PC-3 (cell line): Measurements from ENCODE around the gene PRR13. TPM values are rescaled to one million over a fixed set of nuclear protein-coding genes. Genes with fewer than 3 reads are reported as not detected.
"Not testable (repeated sequence)": the region's sequence is repeated elsewhere in the genome, so short reads cannot be mapped to it uniquely, and the experiment has no call there.

ENCODE experiments used
- ATAC-seq: fragments of 200-7000 bp; cut with Tn5 transposase; 2 replicates; pipeline ENCODE4 v1.9.1; 2020; ENCODE audit warnings: mild to moderate bottlenecking, moderate library complexity
- BruUV-seq: library from RNA; stranded (reverse); fragments of 400-500 nt; replicated peaks from 2 replicates; lab custom pipeline; 2021; lab: Mats Ljungman, UMichigan
- CTCF ChIA-PET: fragments of 300-600 bp; sonication (Branson Sonifier 250); formaldehyde crosslinking; loops from one replicate; lab custom pipeline; 2022; ENCODE audit warnings: antibody characterized with exemption; lab: Charles Lee
- POLR2A ChIA-PET: fragments of 300-600 bp; sonication (Branson Sonifier 250); formaldehyde crosslinking; loops from one replicate; lab custom pipeline; 2022; ENCODE audit warnings: antibody characterized with exemption; ENCODE audit not compliant: unreplicated experiment; lab: Charles Lee
- DNase-seq: peaks from one replicate; pipeline ENCODE4 v3.0.0-alpha.2; 2015
- H2AFZ ChIP-seq: fragments of 300-600 bp; sonication (generic); 2 replicates; pipeline ENCODE4 v1.6.0; 2016; ENCODE audit warnings: antibody characterized with exemption, low read length
- H3F3A ChIP-seq: fragments of 300-600 bp; sonication (generic); one replicate; pipeline ENCODE4 v1.6.0; 2017; ENCODE audit warnings: antibody characterized with exemption, low read length, control low read depth, mild to moderate bottlenecking; ENCODE audit not compliant: unreplicated experiment
- H3K27ac ChIP-seq: fragments of 300-600 bp; sonication (generic); 2 replicates; pipeline ENCODE4 v1.5.1; 2016; ENCODE audit warnings: mild to moderate bottlenecking, low read length
- H3K27me3 ChIP-seq: fragments of 300-600 bp; sonication (generic); 2 replicates; pipeline ENCODE4 v1.6.1; 2016; ENCODE audit warnings: low read length, mixed read lengths
- H3K36me3 ChIP-seq: fragments of 300-600 bp; sonication (generic); 2 replicates; pipeline ENCODE4 v1.6.1; 2016; ENCODE audit warnings: low read depth, mixed run types, low read length, mixed read lengths
- H3K4me1 ChIP-seq: fragments of 300-600 bp; sonication (generic); 2 replicates; pipeline ENCODE4 v1.5.1; 2016; ENCODE audit warnings: low read length; ENCODE audit not compliant: insufficient read depth
- H3K4me2 ChIP-seq: fragments of 300-600 bp; sonication (generic); 2 replicates; pipeline ENCODE4 v1.6.0; 2016; ENCODE audit warnings: low read length
- H3K4me3 ChIP-seq: fragments of 300-600 bp; sonication (generic); 2 replicates; pipeline ENCODE4 v1.5.1; 2016; ENCODE audit warnings: mild to moderate bottlenecking, low read length, mixed read lengths
- H3K79me2 ChIP-seq: fragments of 300-600 bp; sonication (generic); 2 replicates; pipeline ENCODE4 v1.6.1; 2017; ENCODE audit warnings: low read length, mixed read lengths
- H3K9ac ChIP-seq: fragments of 300-600 bp; sonication (generic); 2 replicates; pipeline ENCODE4 v1.6.0; 2016; ENCODE audit warnings: mild to moderate bottlenecking, low read length
- H3K9me2 ChIP-seq: fragments of 300-600 bp; sonication (generic); replicated peaks from 2 replicates; pipeline ENCODE4 v1.6.1; 2016; ENCODE audit warnings: mixed run types, low read length, mixed read lengths
- H3K9me3 ChIP-seq: fragments of 300-600 bp; sonication (generic); 2 replicates; pipeline ENCODE4 v1.6.1; 2016; ENCODE audit warnings: low read length, mixed read lengths
- H4K20me1 ChIP-seq: fragments of 300-600 bp; sonication (generic); 2 replicates; pipeline ENCODE4 v1.6.1; 2016; ENCODE audit warnings: low read length, mixed read lengths
- EZH2 ChIP-seq: fragments of 300-600 bp; sonication (generic); IDR thresholded peaks from one replicate; pipeline ENCODE4 v1.6.1; 2017; ENCODE audit warnings: antibody characterized with exemption, mild to moderate bottlenecking, low read length; ENCODE audit not compliant: unreplicated experiment
- EZH2phosphoT487 ChIP-seq: fragments of 300-600 bp; sonication (generic); IDR thresholded peaks from 2 replicates; pipeline ENCODE4 v1.6.1; 2018; ENCODE audit warnings: mild to moderate bottlenecking, antibody characterized with exemption, low read length, borderline replicate concordance
- intact Hi-C: fragments of 100-400 bp; cut with micrococcal nuclease; formaldehyde crosslinking; loops from 2 replicates; pipeline ENCODE4 v1.9.0; 2023
- total RNA-seq: library from RNA; depleted of rRNA; stranded (reverse); fragments of >200 nt; gene quantifications from 2 replicates; pipeline ENCODE4 v1.2.3, GENCODE V29; 2014
- TF ChIP-seq, protein P1 (sequence below): fragments of 300-600 bp; sonication (generic); conservative IDR thresholded peaks from 2 replicates; pipeline ENCODE4 v1.5.1; 2017; ENCODE audit warnings: antibody characterized with exemption, low read depth, mild to moderate bottlenecking, low read length

The PRR13 gene
- total RNA-seq, 1 experiment from 2014 or later = 54.2 TPM

DNA sequence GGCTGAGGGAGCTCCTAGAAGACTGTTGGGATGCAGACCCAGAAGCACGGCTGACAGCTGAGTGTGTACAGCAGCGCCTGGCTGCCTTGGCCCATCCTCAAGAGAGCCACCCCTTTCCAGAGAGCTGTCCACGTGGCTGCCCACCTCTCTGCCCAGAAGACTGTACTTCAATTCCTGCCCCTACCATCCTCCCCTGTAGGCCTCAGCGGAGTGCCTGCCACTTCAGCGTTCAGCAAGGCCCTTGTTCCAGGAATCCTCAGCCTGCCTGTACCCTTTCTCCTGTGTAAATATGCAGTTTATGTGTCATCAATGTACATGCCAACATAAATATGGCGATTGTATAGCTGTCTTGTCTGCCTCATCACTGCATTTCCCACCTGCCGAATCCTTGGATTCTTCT, 10.3 kb upstream of the PRR13 start:
- no peak for TF ChIP-seq EZH2
- TF ChIP-seq EZH2phosphoT487 = no peak
- TF ChIP-seq, protein P1, sequence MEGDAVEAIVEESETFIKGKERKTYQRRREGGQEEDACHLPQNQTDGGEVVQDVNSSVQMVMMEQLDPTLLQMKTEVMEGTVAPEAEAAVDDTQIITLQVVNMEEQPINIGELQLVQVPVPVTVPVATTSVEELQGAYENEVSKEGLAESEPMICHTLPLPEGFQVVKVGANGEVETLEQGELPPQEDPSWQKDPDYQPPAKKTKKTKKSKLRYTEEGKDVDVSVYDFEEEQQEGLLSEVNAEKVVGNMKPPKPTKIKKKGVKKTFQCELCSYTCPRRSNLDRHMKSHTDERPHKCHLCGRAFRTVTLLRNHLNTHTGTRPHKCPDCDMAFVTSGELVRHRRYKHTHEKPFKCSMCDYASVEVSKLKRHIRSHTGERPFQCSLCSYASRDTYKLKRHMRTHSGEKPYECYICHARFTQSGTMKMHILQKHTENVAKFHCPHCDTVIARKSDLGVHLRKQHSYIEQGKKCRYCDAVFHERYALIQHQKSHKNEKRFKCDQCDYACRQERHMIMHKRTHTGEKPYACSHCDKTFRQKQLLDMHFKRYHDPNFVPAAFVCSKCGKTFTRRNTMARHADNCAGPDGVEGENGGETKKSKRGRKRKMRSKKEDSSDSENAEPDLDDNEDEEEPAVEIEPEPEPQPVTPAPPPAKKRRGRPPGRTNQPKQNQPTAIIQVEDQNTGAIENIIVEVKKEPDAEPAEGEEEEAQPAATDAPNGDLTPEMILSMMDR = no peak
- ATAC-seq (peak; percentile 39), DNase-seq (peak; percentile 81)
- H3K9me3 ChIP-seq = no peaks in the 10 kb centered on the region
- no peak overlapping the region for H2AFZ ChIP-seq
- H3K27ac ChIP-seq = no peak overlapping the region; the same call in 1 of the 2 replicates
- H3K27me3 ChIP-seq = no peaks in the 10 kb centered on the region
- H4K20me1 ChIP-seq = no peaks in the 10 kb centered on the region
- peak overlapping the region; percentile 5; the same call in 1 of the 2 replicates for H3K4me2 ChIP-seq
- BruUV-seq = no TSS peak
- H3K4me1 ChIP-seq = peaks cover 44% of the 10 kb centered on the region
- intact Hi-C loops = no loop called here
- no peak overlapping the region for H3K9ac ChIP-seq
- ChIA-PET POLR2A (no interaction called here), CTCF (interaction anchor here (0.7 kb wide), 1 partner anchor 70 kb away, joined by 3 read pairs; the partner anchor contains the start of gene TARBP2)
- H3K36me3 ChIP-seq = no peaks in the 10 kb centered on the region
- no peaks in the 10 kb centered on the region for H3K9me2 ChIP-seq
- peaks cover 14% of the 10 kb centered on the region for H3F3A ChIP-seq
- H3K4me3 ChIP-seq = no peak overlapping the region
- no peaks in the 10 kb centered on the region for H3K79me2 ChIP-seq

DNA sequence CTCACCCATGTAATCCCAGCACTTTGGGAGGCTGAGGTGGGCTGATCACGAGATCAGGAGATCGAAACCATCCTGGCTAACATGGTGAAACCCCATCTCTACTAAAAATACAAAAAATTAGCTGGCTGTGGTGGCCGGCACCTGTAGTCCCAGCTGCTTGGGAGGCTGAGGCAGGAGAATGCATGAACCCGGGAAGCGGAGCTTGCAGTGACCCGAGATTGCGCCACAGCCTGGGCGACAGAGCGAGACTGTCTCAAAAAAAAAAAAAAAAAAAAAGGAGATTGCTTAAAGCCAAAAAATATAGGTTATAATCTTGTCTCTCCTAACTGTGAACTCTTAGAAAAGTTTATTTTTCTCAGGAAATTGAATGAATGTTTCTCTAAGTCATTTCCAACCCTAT, 6.2 kb upstream of the PRR13 start:
- DNase-seq, CTCF ChIA-PET, POLR2A ChIA-PET: not testable (repeated sequence)

DNA sequence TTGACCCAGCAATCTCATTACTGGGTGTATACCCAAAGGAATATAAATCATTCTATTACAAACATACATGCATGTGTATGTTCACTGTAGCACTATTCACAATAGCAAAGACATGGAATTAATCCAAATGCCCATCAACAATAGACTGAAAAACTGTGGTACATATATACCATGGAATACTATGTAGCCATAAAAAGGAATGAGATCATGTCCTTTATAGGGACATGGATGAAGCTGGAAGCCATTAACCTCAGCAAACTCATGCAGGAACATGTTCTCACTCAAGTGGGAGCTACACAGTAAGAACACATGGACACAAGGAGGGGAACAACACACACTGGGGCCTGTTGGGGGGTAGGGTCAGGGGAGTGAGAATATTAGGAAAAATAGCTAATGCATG, 2.0 kb upstream of the PRR13 start:
- CTCF ChIA-PET = not testable (repeated sequence)

More for the DNA sequence above, 6.2 kb upstream of the PRR13 start:
- H3K27me3 ChIP-seq, H3K9me3 ChIP-seq, H4K20me1 ChIP-seq, H2AFZ ChIP-seq, H3K79me2 ChIP-seq, H3K9me2 ChIP-seq, ATAC-seq, H3K4me3 ChIP-seq, BruUV-seq, H3K27ac ChIP-seq, H3K4me2 ChIP-seq, intact Hi-C loops, H3K36me3 ChIP-seq, H3F3A ChIP-seq, H3K9ac ChIP-seq: not testable (repeated sequence)
- peaks cover 15% of the 10 kb centered on the region for H3K4me1 ChIP-seq

GRCh38 chr12:53443955-53444354, 2.4 kb downstream of the PRR13 start:
- intact Hi-C loops = no loop called here
- Histone ChIP-seq H3K27ac (no peak overlapping the region), H2AFZ (no peak overlapping the region), H3K9ac (no peak overlapping the region), H3F3A (no peaks in the 10 kb centered on the region), H3K4me2 (0 out of 2 replicates have a peak overlapping the region, but pooled peaks have one; percentile 86), H3K79me2 (peaks cover 31% of the 10 kb centered on the region), H4K20me1 (no peaks in the 10 kb centered on the region), H3K9me3 (no peaks in the 10 kb centered on the region), H3K4me1 (peaks cover 12% of the 10 kb centered on the region; the same call in 1 of the 2 replicates), H3K27me3 (no peaks in the 10 kb centered on the region), H3K36me3 (peaks cover 5% of the 10 kb centered on the region; the same call in 1 of the 2 replicates), H3K4me3 (no peak overlapping the region), H3K9me2 (no peaks in the 10 kb centered on the region)
- TF ChIP-seq, protein P1 = no peak
- no peak for TF ChIP-seq EZH2
- TF ChIP-seq EZH2phosphoT487 = no peak
- ATAC-seq (no peak), DNase-seq (no peak)
- CTCF ChIA-PET = no interaction called here
- POLR2A ChIA-PET = no interaction called here
- no TSS peak for BruUV-seq

More for the DNA sequence above, 2.0 kb upstream of the PRR13 start:
- H2AFZ ChIP-seq, H3K9me3 ChIP-seq, DNase-seq, H3F3A ChIP-seq, ATAC-seq, H3K27ac ChIP-seq, H3K4me2 ChIP-seq, intact Hi-C loops, H3K4me3 ChIP-seq, POLR2A ChIA-PET, H3K9me2 ChIP-seq, BruUV-seq, H3K27me3 ChIP-seq, H4K20me1 ChIP-seq, H3K36me3 ChIP-seq, H3K9ac ChIP-seq: not testable (repeated sequence)
- H3K79me2 ChIP-seq = peaks cover 25% of the 10 kb centered on the region
- H3K4me1 ChIP-seq = peaks cover 12% of the 10 kb centered on the region; the same call in 1 of the 2 replicates

- H3K9me2 ChIP-seq, intact Hi-C loops, H3K9me3 ChIP-seq, H3K9ac ChIP-seq, H2AFZ ChIP-seq, H3K4me3 ChIP-seq, CTCF ChIA-PET, H3K27me3 ChIP-seq, ATAC-seq, BruUV-seq, DNase-seq, H3K36me3 ChIP-seq, H3F3A ChIP-seq, H4K20me1 ChIP-seq, H3K4me2 ChIP-seq, POLR2A ChIA-PET, H3K27ac ChIP-seq: not testable (repeated sequence)
- Histone ChIP-seq H3K4me1 (peaks cover 12% of the 10 kb centered on the region; the same call in 1 of the 2 replicates), H3K79me2 (peaks cover 31% of the 10 kb centered on the region)
These were observed 3.2 kb downstream of the PRR13 start for GRCh38 chr12:53444593-53445325.
